ENCODE results near the gene OSBPL5.
A peak's percentile ranks its signal among the peaks of the same experiment; 100 is the strongest.

The OSBPL5 gene

DNA sequence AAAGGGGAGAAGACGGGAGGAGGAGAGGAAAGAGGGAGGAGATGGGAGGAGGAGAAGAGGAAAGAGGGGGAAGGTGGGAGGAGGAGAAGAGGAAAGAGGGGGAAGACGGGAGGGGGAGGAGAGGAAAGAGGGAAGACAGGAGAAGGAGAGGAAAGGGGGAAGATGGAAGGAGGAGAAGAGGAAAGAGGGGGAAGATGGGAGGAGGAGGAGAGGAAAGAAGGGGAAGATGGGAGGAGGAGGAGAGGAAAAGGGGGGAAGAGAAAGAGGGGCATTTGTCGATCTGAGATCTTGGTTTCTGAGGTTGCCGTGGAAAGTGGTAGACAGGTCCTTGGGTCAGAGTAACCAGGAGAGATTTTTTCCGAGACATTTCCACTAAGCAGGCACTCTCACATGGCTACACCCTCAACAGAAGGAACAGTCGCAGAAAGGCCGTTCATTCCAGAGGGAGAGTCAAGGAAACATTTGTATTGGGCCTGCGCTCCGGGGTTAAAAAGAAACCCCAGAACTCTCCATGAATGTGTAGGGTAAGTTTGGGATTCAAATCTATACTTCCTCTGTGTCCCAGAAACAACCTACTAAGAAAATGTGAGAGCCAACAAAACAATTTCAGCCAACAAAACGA, 68.1 kb downstream of the OSBPL5 start:
- no peak for DNase-seq (ENCODE audit: low spot score)

DNA sequence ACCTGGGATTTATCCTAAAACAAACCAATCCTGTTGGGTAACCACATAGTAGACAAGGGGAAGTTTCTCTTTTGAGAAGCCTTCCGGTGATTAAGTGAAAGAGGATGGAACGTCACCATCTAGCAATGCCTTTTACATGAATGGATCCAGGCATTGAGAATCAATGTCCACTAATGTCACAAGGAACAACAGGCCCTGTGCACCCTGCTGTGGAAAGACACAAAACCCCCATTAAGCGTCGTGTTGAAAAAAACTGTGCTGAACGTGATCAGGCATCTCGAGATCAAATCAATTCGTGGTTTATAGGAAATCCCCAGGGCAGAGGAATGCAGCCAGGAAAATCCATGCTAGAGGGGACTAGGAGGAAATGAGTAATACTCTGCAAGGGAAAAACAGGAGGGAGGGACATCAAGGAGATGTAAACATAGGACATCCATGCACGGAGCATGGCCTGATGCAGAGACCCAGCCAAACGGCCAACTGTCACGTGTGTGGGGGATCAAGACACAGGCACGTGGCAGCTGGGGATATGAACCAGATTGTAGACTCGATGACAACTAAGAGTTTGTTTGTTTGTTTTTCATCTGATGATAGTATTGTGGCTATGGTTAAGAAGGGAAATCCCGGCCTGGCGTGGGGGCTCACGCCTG, 69.3 kb downstream of the OSBPL5 start:
- DNase-seq (ENCODE audit: low spot score): no peak

DNA sequence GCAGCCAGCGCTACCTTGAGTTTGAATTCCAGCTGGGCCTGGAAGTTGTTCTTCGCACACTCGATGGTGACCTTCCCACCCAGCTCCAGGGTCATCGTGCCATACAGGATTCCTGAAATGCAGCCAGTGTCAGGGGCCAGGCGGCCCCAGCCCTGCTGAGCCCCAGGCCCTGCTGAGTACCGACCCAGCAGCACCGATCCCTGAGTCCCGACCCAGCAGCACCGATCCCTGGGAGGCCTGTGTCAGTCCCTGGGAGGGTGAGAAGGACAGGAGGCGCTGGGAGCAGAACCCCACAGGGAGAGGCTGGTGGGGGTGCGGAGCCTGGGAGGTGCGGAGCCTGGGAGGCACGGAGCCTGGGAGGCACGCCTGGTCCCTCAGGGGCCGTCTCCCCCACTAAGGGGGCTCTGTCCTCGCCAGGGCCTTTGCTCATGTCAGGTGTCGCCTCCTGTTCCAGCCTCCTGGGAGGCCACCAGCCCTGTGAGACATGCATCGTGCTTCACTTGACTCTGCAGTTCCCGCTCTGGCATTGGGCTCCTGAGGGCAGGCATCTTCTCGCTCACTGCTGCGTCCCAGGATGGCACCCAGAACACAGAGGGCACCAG, 70.8 kb downstream of the OSBPL5 start:
- no peak for DNase-seq (ENCODE audit: low spot score)

DNA sequence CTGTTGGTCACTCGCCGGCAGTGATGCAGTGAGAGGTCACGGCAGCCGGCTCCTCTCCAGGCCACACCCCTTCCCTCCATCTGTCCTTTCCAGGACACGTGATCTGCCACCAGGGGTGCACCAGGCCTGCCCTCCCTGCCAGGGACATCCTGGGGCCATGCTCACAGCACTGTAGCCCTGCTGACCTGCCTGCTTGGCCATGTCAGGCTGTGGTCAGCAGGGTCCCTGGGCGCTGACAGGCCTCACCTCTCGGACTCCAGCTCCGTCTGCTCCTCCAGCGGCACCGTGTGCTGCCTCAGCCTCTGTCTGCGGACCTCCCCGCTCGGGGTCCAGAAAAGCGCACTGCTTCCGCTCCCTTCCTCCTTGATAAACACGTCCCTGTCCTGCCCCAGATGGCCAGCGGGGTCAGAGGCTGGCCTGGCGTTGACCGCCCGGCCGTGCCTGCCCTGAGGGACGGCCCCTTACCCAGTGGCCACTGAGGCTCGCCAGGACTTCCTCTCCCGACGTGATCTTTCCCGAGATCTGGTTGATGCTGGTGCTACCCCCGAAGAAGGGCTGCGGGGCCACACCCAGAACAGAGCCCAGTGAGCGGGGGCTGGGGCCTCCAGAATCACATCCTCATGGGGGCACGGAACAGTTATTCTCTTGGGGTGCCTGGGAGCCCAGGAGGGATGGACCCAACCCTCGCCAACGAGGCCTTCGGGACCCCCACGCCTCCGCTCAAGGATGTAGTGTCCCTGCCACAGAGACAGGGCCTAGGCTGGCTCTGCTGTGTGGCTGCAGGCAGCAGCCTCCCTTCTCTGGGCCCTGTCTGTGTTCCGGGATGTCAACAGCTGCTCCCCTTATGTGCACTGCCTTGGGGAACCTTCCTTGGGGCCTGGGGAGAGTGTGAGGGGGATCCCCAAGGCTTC, 71.6 kb downstream of the OSBPL5 start:
- DNase-seq (ENCODE audit: low spot score): no peak

DNA sequence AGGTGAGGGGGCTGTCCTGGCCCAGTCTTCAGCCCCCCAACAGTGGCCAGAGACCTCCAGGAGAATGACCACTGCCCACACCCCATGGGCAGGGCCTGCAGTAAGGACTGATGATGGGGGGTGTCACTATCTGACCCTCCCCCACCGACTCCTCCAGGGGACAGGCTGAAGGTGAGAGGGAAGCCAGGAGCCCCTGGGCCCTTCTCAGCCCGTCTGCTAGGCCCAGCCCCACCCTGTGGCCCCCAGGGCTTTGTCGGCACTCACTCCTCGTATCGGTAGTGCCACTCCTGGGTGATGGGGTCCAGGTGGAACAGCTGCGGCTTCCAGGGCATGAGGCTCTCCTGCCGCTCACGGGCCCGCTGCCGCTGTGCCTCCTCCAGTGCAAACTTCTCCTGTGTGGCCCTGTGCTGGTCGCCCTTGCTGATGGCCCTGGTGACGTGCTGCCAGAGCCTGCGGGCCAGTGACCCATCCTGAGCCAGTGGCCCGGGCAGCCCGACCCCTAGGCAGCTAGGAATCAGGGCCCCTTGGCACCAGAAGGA, 72.4 kb downstream of the OSBPL5 start:
- DNase-seq (ENCODE audit: low spot score): no peak

DNA sequence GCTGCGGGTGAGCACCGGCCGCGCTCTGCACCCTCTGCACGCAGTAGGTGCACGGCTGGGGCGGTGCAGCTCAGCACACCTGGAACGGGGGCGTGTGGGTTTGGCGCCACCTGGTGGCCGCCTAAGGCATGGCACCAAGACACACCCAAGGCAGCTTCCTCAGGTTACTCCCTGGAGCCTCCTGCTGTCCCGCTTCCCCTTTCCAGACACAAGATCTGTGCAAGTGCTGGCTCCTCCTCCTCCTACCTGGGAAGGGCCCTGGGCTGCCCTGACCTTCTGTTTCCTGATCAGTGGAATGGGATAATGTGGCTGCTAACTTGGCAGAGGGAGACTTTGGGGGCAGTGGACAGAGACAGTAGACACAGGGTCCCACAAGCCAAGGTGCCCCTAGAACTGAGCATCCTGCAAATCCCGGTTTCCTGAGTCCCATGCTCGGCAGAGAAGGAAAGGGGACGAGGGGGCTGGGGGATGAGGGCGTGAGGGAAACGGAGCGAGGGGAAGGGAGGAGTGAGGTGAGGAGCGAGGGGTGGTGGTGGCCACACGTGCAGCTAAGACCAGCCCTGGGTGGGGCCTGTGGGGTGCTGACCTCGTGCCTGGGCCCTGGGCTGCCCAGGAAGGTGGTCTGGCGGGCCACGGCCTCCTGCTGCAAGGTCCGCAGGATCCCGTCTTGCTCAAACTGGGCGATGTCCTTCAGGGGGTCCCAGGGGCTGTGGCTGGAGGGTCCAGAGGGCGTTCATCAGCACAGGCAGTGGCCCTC, 73.1 kb downstream of the OSBPL5 start:
- peak; percentile 96 for DNase-seq (ENCODE audit: low spot score)

DNA sequence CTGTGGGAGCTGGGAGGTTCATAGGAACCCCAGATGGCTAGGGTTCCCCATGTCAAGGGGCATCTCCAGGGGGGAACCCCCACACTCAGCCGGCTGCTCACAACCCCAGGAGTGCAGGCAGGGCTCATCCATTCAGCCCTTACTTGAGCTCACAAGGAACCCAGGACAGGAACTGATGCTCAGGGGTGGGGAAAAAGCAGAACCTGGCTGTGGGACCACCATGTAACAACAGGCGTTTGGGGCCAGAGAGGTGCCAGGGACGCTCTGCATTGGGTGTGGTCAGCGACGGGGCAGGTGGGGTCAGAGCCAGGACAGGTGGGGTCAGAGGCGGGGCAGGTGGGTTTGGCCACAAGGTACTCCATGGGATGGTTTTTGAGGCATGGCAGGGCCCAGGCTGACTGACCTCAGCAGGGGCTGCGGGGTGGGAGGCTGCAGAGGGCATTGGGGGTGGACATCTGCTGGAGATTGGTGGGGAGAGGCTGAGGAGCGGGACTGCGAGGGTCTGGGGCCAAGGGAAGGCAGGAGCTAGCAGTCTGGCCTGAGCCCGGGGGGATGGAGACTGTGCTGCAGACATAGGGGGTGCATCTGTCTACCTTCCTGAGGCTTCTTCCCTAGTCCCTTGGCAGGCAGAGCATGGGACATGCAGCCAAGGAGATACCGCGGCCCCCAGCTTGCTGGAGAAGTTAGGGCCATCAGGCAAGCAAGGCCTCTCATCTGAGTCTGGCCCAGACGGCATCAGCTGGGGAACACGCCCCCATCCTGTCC, 73.8 kb downstream of the OSBPL5 start:
- no peak for DNase-seq (ENCODE audit: low spot score)

DNA sequence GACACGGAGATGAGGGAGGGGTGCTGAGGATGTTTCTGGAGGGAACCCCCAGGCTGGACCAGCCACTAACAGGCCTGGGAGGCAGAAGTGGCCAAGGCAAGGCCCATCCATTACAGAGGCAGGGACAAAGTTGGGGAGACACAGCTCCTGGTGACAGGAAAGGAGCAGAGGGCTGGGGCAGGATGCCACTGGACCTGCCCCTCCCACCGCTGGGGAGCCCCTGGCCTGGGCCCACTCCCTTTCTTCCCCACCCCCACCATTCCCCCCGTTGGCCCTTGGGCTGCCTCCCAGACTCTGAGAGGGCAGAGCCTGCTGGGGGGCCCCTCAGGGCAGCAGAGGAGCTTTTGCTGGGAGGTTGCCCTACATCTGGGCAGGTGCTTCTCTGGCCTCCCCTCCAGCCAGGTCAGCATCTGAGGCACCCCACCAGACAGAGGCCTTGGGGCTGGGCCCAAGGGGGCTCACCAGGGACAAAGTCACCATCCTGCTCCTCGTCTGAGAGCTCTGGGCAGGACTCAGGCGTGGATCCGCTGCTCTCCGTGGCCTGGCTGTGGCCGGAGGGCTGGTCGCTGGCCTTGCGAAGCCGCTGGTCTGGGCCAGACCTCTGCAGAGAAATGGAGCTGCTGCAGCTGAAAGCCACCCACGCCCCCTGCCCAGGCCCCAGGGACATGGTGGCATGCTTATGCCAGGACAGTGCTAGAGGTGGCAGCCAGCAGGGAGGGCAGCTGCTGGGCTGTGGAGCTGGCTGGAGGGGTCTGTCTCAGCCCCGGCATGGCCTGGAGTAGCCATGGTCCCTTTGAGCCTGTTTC, 74.8 kb downstream of the OSBPL5 start:
- DNase-seq (ENCODE audit: low spot score): no peak

DNA sequence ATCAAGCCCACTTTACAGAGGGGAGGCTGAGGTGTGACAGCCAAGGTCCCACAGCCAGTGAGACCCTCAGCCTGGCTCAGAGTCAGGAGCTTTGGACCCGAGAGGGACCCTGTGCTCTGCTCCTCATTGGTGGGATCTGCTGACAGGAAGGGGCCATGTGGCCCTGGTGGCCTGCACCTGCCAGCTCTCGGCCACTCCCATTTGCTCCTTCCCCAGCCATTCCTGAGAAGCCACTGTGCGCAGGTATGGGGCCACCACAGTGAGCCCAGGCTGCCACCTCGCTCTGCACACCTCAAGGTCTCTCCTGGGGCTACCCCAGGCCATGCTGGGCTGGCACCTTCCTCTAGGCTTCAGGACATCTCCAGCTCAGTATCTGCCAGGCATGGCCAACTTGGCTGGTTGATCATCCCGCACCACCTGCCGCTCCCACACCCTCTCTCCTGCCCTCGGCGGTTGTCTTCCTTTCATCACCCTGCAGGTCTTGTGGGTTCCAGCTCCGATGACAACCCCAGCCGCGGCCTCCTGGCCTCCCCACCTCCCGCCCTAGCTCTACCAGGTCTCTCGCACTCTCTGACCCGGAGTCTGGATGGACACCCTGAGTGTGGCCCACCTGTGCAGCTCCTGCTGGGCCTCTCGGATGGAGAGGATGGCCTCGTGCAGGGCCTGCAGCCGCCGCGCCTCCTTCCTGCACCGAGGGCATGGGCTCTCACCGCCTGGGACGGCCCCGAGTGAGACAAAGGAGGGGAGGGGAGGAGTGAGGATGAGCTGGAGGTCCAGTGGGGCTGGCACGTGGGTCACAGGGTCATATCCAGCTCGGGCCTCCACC, 75.7 kb downstream of the OSBPL5 start:
- DNase-seq (ENCODE audit: low spot score): no peak

DNA sequence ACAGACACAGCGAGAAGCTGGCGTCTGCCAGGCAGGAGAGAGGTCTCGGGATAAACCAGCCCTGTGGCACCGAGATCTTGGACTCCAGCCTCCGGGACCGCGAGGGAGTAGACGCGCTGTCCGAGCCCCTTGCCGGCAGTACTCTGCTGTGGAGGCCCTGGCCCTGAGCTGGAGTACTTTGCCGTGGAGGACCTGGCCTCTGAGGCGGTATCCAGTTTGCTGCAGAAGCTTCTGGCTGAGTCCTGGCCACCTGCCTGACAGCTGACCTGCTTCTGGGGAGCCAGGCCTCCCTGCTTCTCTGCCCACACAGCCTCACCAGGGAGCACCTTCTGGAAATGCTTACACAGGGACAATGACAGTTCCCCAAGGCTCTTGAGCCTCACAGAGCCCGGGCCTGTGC, 76.3 kb downstream of the OSBPL5 start:
- no peak for DNase-seq (ENCODE audit: low spot score)

DNA sequence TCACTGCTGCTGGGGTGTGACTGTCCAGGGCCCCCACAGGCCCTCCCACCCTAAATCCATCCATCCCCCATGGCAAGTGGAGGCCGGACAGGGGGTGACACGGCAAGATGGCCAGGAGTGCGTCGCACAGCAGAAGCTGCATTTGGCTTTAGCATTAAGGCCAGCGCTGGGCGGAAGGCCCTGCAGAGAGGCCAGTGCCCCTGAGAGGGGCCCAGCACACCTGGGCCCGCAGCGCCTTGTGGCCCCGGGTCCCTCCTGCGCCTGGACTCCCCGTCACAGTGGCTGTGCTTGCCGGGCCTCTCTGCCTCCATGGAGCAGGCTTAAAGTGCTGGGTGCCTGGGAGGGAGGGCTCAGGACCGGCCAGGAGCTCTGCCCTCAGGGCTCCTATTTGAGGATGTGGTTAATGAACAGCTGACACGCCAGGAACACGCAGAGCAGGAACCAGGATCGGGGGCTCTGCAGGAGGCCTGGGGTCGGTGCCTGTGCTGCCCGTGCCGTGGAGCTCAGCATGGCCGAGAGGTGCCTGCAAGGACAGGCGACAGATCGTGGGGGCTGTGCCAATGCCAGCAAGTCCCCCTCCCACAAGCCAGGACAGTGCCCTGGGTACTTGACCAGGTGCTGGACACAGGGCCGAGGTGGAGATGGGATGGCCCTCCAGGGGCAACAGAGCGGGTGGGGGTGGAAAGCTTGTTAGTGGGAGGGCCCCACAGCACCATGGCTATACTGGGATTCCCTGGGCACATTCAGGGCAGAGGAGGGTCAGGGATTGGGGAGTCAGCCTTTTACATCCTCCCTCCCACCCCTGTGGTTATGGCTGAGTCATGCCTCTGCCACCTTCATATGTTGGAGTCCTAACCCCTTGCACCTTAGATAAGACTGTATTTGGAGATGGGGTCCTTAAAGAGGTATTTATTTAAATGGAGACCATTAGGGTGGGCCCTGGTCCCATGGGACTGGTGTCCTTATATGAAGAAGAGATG, 77.0 kb downstream of the OSBPL5 start:
- no peak for DNase-seq (ENCODE audit: low spot score)

DNA sequence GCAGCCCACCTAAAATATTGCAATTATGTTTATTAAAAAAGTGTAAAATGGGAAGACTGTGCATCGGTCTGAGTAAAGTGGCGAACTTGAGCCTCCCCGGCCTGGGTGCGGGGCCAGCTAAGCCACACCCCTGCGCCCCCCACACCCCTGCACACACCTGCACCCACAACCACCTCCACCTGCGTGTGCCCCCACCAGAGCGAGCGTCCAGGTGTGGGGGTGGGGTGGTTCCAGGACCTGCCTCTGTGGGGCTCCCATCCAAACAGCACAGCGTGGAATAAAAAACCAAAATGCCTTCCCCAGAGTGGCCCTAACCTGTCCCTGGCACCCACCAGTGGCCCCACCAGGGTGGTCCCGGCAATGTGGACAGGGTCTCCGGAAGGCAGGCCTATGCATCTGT, 77.7 kb downstream of the OSBPL5 start:
- DNase-seq (ENCODE audit: low spot score): no peak

DNA sequence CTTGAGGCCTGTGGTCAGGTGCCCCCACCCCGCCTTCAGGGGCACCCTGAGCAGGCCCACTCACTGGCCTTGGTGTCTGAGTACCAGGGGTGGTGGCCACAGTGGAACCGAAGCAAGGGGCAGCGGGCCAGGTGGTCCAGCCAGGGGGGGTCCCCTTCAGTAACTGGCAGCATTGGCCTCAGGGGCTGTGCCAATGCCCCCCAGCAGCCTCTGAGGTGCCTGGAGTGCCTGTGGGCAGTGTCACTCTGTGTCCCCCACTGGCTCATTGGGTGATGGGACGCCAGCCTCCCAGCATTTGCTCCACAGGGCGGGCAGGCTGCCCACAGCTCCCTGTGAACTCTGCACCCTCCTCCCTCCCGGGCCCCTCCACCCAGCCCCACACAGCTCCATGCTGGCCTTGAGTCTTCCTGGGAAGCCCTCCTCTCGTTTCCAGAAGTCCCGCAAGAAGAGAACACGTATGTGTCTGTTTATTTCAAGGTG, 78.4 kb downstream of the OSBPL5 start:
- no peak for DNase-seq (ENCODE audit: low spot score)

DNA sequence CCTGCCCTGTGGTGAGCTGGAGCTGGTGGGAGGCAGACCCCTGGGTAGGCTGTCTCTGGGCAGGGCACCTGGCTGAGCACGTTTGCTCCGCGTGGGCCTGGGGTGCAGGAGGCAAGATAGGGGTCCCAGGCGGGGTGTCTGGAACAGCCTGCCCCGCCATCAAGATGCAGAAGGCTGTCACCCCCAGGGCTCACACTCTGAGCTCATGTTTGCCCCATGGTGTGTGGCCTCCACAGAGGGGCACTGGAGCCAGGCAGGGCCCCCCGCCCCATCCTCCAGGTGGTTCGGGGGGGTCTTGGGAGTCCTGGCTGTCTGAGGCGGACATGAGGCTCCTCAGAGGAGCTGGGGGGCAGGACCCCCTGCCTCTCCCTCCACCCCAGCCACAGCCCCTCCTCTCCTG, 79.0 kb downstream of the OSBPL5 start:
- no peak for DNase-seq (ENCODE audit: low spot score)

DNA sequence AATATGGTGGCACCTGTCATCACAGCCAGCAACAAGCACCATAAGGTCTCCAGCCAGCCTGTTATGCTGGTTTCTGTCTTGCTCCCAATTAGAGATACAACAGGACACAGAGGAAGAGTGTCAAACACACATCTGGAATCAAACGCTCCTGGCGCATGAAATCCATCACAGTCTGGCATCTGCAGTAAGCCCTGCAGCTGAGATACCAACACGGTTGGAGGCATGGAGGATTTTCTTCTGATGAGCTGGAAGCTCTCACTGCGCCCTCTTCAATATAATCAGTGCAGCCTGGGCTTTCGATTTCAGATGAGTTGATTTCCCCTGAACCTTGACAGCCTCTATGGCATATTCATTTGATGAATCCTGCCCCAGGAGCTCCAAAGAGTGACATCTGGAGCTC, 80.1 kb downstream of the OSBPL5 start:
- no peak for DNase-seq (ENCODE audit: low spot score)

DNA sequence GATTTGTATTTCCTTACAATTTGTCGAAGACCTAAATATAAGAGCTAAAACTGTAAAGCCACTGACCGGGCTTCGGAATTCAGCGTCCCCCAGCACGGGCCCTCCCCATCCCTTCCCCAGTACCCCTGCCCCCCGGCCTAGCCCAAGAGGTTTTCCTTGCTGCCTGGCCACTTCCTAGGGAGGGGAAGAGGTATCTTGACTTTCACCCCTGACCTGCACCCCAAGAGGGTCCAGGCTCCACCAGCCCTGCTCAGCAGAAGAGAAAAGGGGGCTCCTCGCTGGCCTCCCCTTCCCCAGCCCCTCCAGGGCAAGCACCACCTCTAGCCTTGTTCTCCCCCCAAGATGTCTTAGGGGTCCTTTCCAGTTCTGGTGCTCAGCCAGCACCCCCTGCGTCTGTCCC, 81.8 kb downstream of the OSBPL5 start:
- no peak for DNase-seq (ENCODE audit: low spot score)

DNA sequence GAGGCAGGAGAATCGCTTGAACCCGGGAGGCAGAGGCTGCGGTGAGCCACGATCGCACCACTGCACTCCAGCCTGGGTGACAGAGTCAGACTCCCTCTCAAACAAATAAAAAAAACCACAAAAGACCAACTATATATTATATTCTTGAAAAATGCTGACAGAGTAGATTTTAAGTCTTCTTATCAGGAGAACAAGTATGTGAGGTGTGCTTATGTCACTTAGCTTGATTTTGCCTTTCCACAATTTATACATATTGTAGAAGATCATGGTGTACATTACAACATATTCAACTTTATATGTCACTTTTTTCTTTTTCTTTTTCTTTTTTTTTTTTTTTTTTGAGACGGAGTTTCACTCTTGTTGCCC, 83.7 kb downstream of the OSBPL5 start:
- DNase-seq (ENCODE audit: low spot score): no peak
